A549 (cell line): ENCODE data around the gene VAV3. TPM values are rescaled to one million over a fixed set of nuclear protein-coding genes. Genes with fewer than 3 reads are reported as not detected.

Source experiments
- ATAC-seq, 2 experiments: fragments of 200-7000 bp in 1 of 2; fragments of >200 bp in 1 of 2; cut with Nextera tagmentation in 1 of 2; cut with Tn5 transposase in 1 of 2; 3 replicates each; pipeline versions ENCODE4 v1.8.0 to v1.9.1; 2018 to 2020; ENCODE audit warnings: mild to moderate bottlenecking in 1 of 2, moderate library complexity in 1 of 2
- CTCF ChIA-PET: fragments of 300-600 bp; sonication (Branson Sonifier 250); formaldehyde crosslinking; extraction: SDS; loops from one replicate; lab custom pipeline; 2021; ENCODE audit warnings: antibody characterized with exemption, inconsistent platforms; lab: Yijun Ruan, JAX
- POLR2A ChIA-PET: fragments of 350-600 bp; formaldehyde crosslinking; extraction: SDS; loops from one replicate; lab custom pipeline; 2021; ENCODE audit warnings: antibody characterized with exemption, inconsistent platforms; lab: Yijun Ruan, JAX
- DNase-seq, 2 experiments: peaks; one replicate each; pipeline versions ENCODE4 v3.0.0 to v3.0.0-alpha.2; 2011 to 2016; ENCODE audit warnings: low read depth in 1 of 2, low spot score in 1 of 2
- FAIRE-seq: peaks from 2 replicates; lab custom pipeline; 2011; peaks lifted over from hg19 to GRCh38; lab: Jason Lieb, UNC
- H3K27ac ChIP-seq, 2 experiments: fragments of >200 bp; sonication (Bioruptor Twin); formaldehyde crosslinking; 3 replicates each; pipeline ENCODE4 v1.5.1; 2016 to 2017
- H3K4me1 ChIP-seq: fragments of >200 bp; sonication (Bioruptor Twin); formaldehyde crosslinking; 3 replicates; pipeline ENCODE4 v1.6.1; 2016
- H3K4me2 ChIP-seq: fragments of >200 bp; sonication (Bioruptor Twin); formaldehyde crosslinking; 3 replicates; pipeline ENCODE4 v1.6.1; 2016
- H3K4me3 ChIP-seq: fragments of >200 bp; sonication (Bioruptor Twin); formaldehyde crosslinking; 3 replicates; pipeline ENCODE4 v1.5.1; 2016
- H3K9me3 ChIP-seq: fragments of >200 bp; sonication (Bioruptor Twin); formaldehyde crosslinking; 3 replicates; pipeline ENCODE4 v1.6.1; 2016
- BHLHE40 ChIP-seq: IDR thresholded peaks from 2 replicates; pipeline ENCODE4 v1.6.1; 2012; ENCODE audit warnings: low read depth, low read length, inconsistent platforms
- CBX8 ChIP-seq: fragments of 200-600 bp; sonication (generic); IDR thresholded peaks from 2 replicates; pipeline ENCODE4 v1.6.1; 2016
- CHD2 ChIP-seq: fragments of 150-350 bp; IDR thresholded peaks from 2 replicates; pipeline ENCODE4 v1.6.1; 2014; ENCODE audit warnings: low read length; ENCODE audit not compliant: partially characterized antibody
- CHD4 ChIP-seq: fragments of 200-600 bp; sonication (generic); IDR thresholded peaks from 2 replicates; pipeline ENCODE4 v1.6.1; 2016; ENCODE audit warnings: antibody characterized with exemption, mild to moderate bottlenecking, borderline replicate concordance
- CTCF ChIP-seq: fragments of >200 bp; sonication (Bioruptor Twin); formaldehyde crosslinking; IDR thresholded peaks from 3 replicates; pipeline ENCODE4 v1.5.1; 2016
- EHF ChIP-seq: fragments of 250-450 bp; sonication (Bioruptor Pico); IDR thresholded peaks from 2 replicates; pipeline ENCODE4 v1.5.0; 2020; ENCODE audit warnings: mild to moderate bottlenecking
- EHMT2 ChIP-seq: fragments of 200-600 bp; sonication (generic); IDR thresholded peaks from 2 replicates; pipeline ENCODE4 v1.6.1; 2016; ENCODE audit warnings: antibody characterized with exemption, low read depth, mild to moderate bottlenecking, moderate library complexity
- FOSL2 ChIP-seq, 2 experiments: fragments of 450-650 bp in 1 of 2; fragments of >200 bp in 1 of 2; sonication (Bioruptor Twin) in 1 of 2; formaldehyde crosslinking; IDR thresholded peaks; 2 replicates each; pipeline versions ENCODE4 v1.5.0 to v1.6.1; 2016 to 2020; ENCODE audit warnings: mild to moderate bottlenecking in 1 of 2, moderate library complexity in 1 of 2
- FOXS1 ChIP-seq: fragments of 250-450 bp; sonication (Bioruptor Pico); IDR thresholded peaks from 2 replicates; pipeline ENCODE4 v1.5.0; 2020; ENCODE audit warnings: mild to moderate bottlenecking, moderate library complexity
- HDAC2 ChIP-seq: fragments of 200-600 bp; sonication (generic); IDR thresholded peaks from 2 replicates; pipeline ENCODE4 v1.6.1; 2016
- HOXA7 ChIP-seq: fragments of 250-450 bp; sonication (Bioruptor Pico); IDR thresholded peaks from 2 replicates; pipeline ENCODE4 v1.5.0; 2020; ENCODE audit warnings: mild to moderate bottlenecking, moderate library complexity
- JUN ChIP-seq, 2 experiments: fragments of >200 bp; sonication (Bioruptor Twin); formaldehyde crosslinking; IDR thresholded peaks; 2 replicates in 1 of 2; 3 replicates in 1 of 2; pipeline ENCODE4 v1.6.1; 2016 to 2017
- KDM1A ChIP-seq: fragments of 200-600 bp; sonication (generic); IDR thresholded peaks from 2 replicates; pipeline ENCODE4 v1.6.1; 2016; ENCODE audit warnings: low read depth, mild to moderate bottlenecking
- MAZ ChIP-seq: fragments of 150-350 bp; IDR thresholded peaks from 2 replicates; pipeline ENCODE4 v1.6.1; 2014; ENCODE audit warnings: antibody characterized with exemption, low read depth, low read length, borderline replicate concordance
- NFE2L2 ChIP-seq: fragments of 150-350 bp; conservative IDR thresholded peaks from 2 replicates; pipeline ENCODE4 v1.6.1; 2014; ENCODE audit warnings: low read length
- NR3C1 ChIP-seq: fragments of >200 bp; sonication (Bioruptor Twin); formaldehyde crosslinking; IDR thresholded peaks from 3 replicates; pipeline ENCODE4 v1.6.1; 2017
- POLR2AphosphoS2 ChIP-seq: conservative IDR thresholded peaks from 2 replicates; pipeline ENCODE4 v1.6.1; 2012; ENCODE audit warnings: low read length, improper control_type of control experiment, inconsistent platforms
- RNF2 ChIP-seq: fragments of 200-600 bp; sonication (generic); IDR thresholded peaks from 2 replicates; pipeline ENCODE4 v1.6.1; 2016; ENCODE audit warnings: low read depth, mild to moderate bottlenecking, antibody characterized with exemption, moderate library complexity, borderline replicate concordance
- TP53 ChIP-seq: fragments of 250-450 bp; sonication (Bioruptor Pico); IDR thresholded peaks from 2 replicates; pipeline ENCODE4 v1.5.0; 2021; ENCODE audit warnings: mild to moderate bottlenecking, moderate library complexity
- ZC3H11A ChIP-seq: fragments of 450-650 bp; IDR thresholded peaks from 2 replicates; pipeline ENCODE4 v1.6.1; 2014; ENCODE audit warnings: antibody characterized with exemption, mild to moderate bottlenecking
- ZFP36 ChIP-seq: fragments of 450-650 bp; IDR thresholded peaks from 2 replicates; pipeline ENCODE4 v1.6.1; 2014; ENCODE audit warnings: borderline replicate concordance; ENCODE audit not compliant: partially characterized antibody
- ZNF302 ChIP-seq: fragments of 250-450 bp; sonication (Bioruptor Pico); IDR thresholded peaks from 2 replicates; pipeline ENCODE4 v1.9.0; 2021; ENCODE audit warnings: inconsistent platforms, mild to moderate bottlenecking, moderate library complexity
- ZSCAN20 ChIP-seq: fragments of 250-450 bp; sonication (Bioruptor Pico); IDR thresholded peaks from 2 replicates; pipeline ENCODE4 v1.8.0; 2022; ENCODE audit warnings: mild to moderate bottlenecking, moderate library complexity
- WGBS: methylation state at CpG from one replicate; pipeline ENCODE4 v1.1.6; 2017; ENCODE audit errors: missing lambda C conversion rate; 5-methylcytosine and 5-hydroxymethylcytosine counted together
- polyA plus RNA-seq, 4 experiments: library from polyadenylated mRNA; depleted of rRNA in 3 of 4; stranded (reverse); fragments of >200 nt; fragmentation: RNase III in 1 of 4; extraction: RNeasy Plus Mini Kit Qiagen cat#74134 plus additional on column Dnase treatment in 1 of 4; gene quantifications; 2 replicates in 3 of 4; 3 replicates in 1 of 4; pipeline ENCODE4 v1.2.3, GENCODE V29; 2011 to 2017
- TF ChIP-seq, protein P1 (sequence below): IDR thresholded peaks from 2 replicates; pipeline ENCODE4 v1.6.1; 2012
- TF ChIP-seq, protein P2 (sequence below): fragments of 150-350 bp; IDR thresholded peaks from 2 replicates; pipeline ENCODE4 v1.6.1; 2014; ENCODE audit warnings: low read depth, mild to moderate bottlenecking, low read length
- TF ChIP-seq, protein P3 (sequence below): fragments of 450-650 bp; IDR thresholded peaks from 2 replicates; pipeline ENCODE4 v1.6.1; 2014; ENCODE audit warnings: antibody characterized with exemption

The VAV3 gene
- polyA plus RNA-seq, 2 of the 4 experiments (the other 2 are of a cell fraction) = 12.8 to 22.7 TPM

DNA sequence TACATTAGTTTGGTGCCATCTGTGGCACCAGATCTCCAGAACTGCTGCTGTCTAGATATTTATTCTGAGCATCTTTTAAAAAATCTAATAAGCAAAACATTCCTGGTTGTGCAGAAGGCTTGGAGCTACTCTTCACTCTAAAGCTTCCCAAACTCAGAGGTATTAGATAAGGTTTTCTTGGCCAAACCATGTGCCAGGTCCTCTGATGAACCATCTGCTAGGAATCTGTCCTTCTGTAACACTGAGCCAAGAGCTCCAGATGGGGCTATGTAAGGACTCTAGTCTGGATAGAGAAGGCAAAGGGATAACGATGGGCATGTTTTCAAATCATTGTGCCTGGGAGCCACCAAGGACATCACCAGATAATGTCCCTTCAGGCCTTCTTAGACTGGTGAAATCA is 413.5 kb downstream of the VAV3 start:
- POLR2A ChIA-PET = no interaction called here
- no peak overlapping the region for H3K4me2 ChIP-seq
- H3K9me3 ChIP-seq = no peaks in the 10 kb centered on the region
- no peak for FAIRE-seq
- no peaks in the 10 kb centered on the region for H3K4me1 ChIP-seq
- ATAC-seq = no peak
- CTCF ChIA-PET = no interaction called here
- H3K4me3 ChIP-seq = no peak overlapping the region
- DNase-seq = no peak
- TF ChIP-seq CBX8 (no peak), NR3C1 (no peak), ZNF302 (CRISPR knock-in tag) (no peak), CHD4 (no peak), HDAC2 (no peak)
- TF ChIP-seq, protein P1, sequence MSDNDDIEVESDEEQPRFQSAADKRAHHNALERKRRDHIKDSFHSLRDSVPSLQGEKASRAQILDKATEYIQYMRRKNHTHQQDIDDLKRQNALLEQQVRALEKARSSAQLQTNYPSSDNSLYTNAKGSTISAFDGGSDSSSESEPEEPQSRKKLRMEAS = no peak
- 83% methylated on average over 1 of the region's 1 CpG for WGBS
- no peak overlapping the region for H3K27ac ChIP-seq

GRCh38 chr1:107550358-107550757 is 414.6 kb downstream of the VAV3 start:
- H3K4me1 ChIP-seq = no peaks in the 10 kb centered on the region
- DNase-seq (no peak), FAIRE-seq (no peak), ATAC-seq (no peak)
- ChIA-PET POLR2A (no interaction called here), CTCF (no interaction called here)
- 57% methylated on average over 5 of the region's 5 CpGs for WGBS
- H3K9me3 ChIP-seq = no peaks in the 10 kb centered on the region
- no peak overlapping the region for H3K27ac ChIP-seq
- H3K4me3 ChIP-seq = no peak overlapping the region
- no peak overlapping the region for H3K4me2 ChIP-seq
- TF ChIP-seq CTCF (no peak), POLR2AphosphoS2 (no peak), JUN (IDR thresholded peaks at IDR 0.05) (no peak), BHLHE40 (no peak), ZC3H11A (no peak), CHD2 (no peak), EHF (no peak), RNF2 (no peak), NFE2L2 (no peak), KDM1A (no peak), ZSCAN20 (CRISPR knock-in tag) (no peak), FOXS1 (CRISPR knock-in tag) (no peak), TP53 (CRISPR knock-in tag) (no peak), FOSL2 (IDR thresholded peaks at IDR 0.05) (no peak), FOSL2 (CRISPR knock-in tag; IDR thresholded peaks at IDR 0.05) (no peak), EHMT2 (no peak), MAZ (no peak), ZFP36 (no peak), HOXA7 (CRISPR knock-in tag) (no peak)
- TF ChIP-seq, protein P2, sequence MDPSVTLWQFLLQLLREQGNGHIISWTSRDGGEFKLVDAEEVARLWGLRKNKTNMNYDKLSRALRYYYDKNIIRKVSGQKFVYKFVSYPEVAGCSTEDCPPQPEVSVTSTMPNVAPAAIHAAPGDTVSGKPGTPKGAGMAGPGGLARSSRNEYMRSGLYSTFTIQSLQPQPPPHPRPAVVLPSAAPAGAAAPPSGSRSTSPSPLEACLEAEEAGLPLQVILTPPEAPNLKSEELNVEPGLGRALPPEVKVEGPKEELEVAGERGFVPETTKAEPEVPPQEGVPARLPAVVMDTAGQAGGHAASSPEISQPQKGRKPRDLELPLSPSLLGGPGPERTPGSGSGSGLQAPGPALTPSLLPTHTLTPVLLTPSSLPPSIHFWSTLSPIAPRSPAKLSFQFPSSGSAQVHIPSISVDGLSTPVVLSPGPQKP = no peak
- TF ChIP-seq, protein P3, sequence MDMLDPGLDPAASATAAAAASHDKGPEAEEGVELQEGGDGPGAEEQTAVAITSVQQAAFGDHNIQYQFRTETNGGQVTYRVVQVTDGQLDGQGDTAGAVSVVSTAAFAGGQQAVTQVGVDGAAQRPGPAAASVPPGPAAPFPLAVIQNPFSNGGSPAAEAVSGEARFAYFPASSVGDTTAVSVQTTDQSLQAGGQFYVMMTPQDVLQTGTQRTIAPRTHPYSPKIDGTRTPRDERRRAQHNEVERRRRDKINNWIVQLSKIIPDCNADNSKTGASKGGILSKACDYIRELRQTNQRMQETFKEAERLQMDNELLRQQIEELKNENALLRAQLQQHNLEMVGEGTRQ = no peak
